CD14-positive monocyte (primary cell): ENCODE results near the gene ZRANB1. TPM values are rescaled to one million over a fixed set of nuclear protein-coding genes. Genes with fewer than 3 reads are reported as not detected.

Experiments used
- DNase-seq, 3 donors: peaks; one replicate each; pipeline ENCODE4 v3.0.0-alpha.2; 2011 to 2022
- H2AFZ ChIP-seq: 2 replicates; pipeline ENCODE4 v1.6.0; 2012; ENCODE audit warnings: mild to moderate bottlenecking, low read depth, low read length, inconsistent platforms; ENCODE audit not compliant: insufficient read depth, poor library complexity, severe bottlenecking
- H3K27ac ChIP-seq, 2 donors: 1 replicate in 1 of 2; 2 replicates in 1 of 2; pipeline ENCODE4 v1.5.1; 2012 to 2013; ENCODE audit warnings: low read length in 2 of 2, control low read depth in 1 of 2, inconsistent platforms in 1 of 2, low read depth in 1 of 2, mild to moderate bottlenecking in 1 of 2
- H3K27me3 ChIP-seq, 2 donors: one replicate each; pipeline versions ENCODE4 v1.6.0 to v1.6.1; 2011 to 2013; ENCODE audit warnings: low read length in 2 of 2; ENCODE audit not compliant: control insufficient read depth in 2 of 2, insufficient read depth in 2 of 2
- H3K36me3 ChIP-seq, 2 donors: replicated peaks in 1 of 2; 1 replicate in 1 of 2; 2 replicates in 1 of 2; pipeline versions ENCODE4 v1.5.1 to v1.6.1; 2012 to 2013; ENCODE audit warnings: low read length in 2 of 2, control low read depth in 1 of 2, inconsistent platforms in 1 of 2, mild to moderate bottlenecking in 1 of 2; ENCODE audit not compliant: insufficient read depth in 2 of 2, control insufficient read depth in 1 of 2
- H3K4me1 ChIP-seq, 2 donors: 1 replicate in 1 of 2; 2 replicates in 1 of 2; pipeline versions ENCODE4 v1.5.1 to v1.6.1; 2012 to 2013; ENCODE audit warnings: low read length in 2 of 2, control low read depth in 1 of 2, inconsistent platforms in 1 of 2, mild to moderate bottlenecking in 1 of 2, moderate library complexity in 1 of 2; ENCODE audit not compliant: insufficient read depth in 2 of 2, control insufficient read depth in 1 of 2
- H3K4me2 ChIP-seq: replicated peaks from 2 replicates; pipeline ENCODE3; 2012; ENCODE audit warnings: low read length, moderate library complexity, mild to moderate bottlenecking; ENCODE audit not compliant: poor library complexity, severe bottlenecking; ENCODE audit errors: extremely low read depth
- H3K4me3 ChIP-seq, 3 experiments: fragments of 200-600 bp in 1 of 3; sonication (generic) in 1 of 3; replicated peaks in 1 of 3; 1 replicate in 2 of 3; 2 replicates in 1 of 3; pipeline ENCODE4 v1.5.1; 2011 to 2013; ENCODE audit warnings: low read length in 3 of 3, mild to moderate bottlenecking in 3 of 3, control low read depth in 2 of 3, low read depth in 2 of 3, inconsistent platforms in 1 of 3, moderate library complexity in 1 of 3
- H3K79me2 ChIP-seq: 2 replicates; pipeline ENCODE4 v1.6.0; 2012; ENCODE audit warnings: mild to moderate bottlenecking, control low read depth, inconsistent platforms, low read length, moderate library complexity; ENCODE audit not compliant: insufficient read depth
- H3K9ac ChIP-seq: 2 replicates; pipeline ENCODE4 v1.6.0; 2017; ENCODE audit warnings: low read length, mild to moderate bottlenecking; ENCODE audit not compliant: insufficient read depth, poor library complexity, severe bottlenecking
- H3K9me3 ChIP-seq, 2 donors: replicated peaks in 1 of 2; 1 replicate in 1 of 2; 2 replicates in 1 of 2; pipeline versions ENCODE4 v1.5.1 to v1.6.1; 2012 to 2013; ENCODE audit warnings: low read length in 2 of 2, control low read depth in 1 of 2; ENCODE audit not compliant: control insufficient read depth in 1 of 2, insufficient read depth in 1 of 2
- H4K20me1 ChIP-seq: 2 replicates; pipeline ENCODE4 v1.6.0; 2012; ENCODE audit warnings: mild to moderate bottlenecking, low read length, control low read depth, moderate library complexity; ENCODE audit not compliant: insufficient read depth
- H3K27ac Mint-ChIP-seq, 7 donors: one replicate each; pipeline ENCODE4 v1.8.0; 2020; ENCODE audit warnings: mild to moderate bottlenecking in 7 of 7, mixed read lengths in 7 of 7, moderate library complexity in 6 of 7, inconsistent platforms in 2 of 7
- H3K27me3 Mint-ChIP-seq, 3 donors: one replicate each; pipeline ENCODE4 v1.8.0; 2021 to 2022; ENCODE audit warnings: low read depth in 3 of 3, mild to moderate bottlenecking in 3 of 3, mixed read lengths in 3 of 3, moderate library complexity in 3 of 3, inconsistent platforms in 1 of 3
- H3K36me3 Mint-ChIP-seq, 2 donors: one replicate each; pipeline ENCODE4 v1.8.0; 2020; ENCODE audit warnings: mixed read lengths in 2 of 2, inconsistent platforms in 1 of 2, mild to moderate bottlenecking in 1 of 2
- H3K4me1 Mint-ChIP-seq: one replicate; pipeline ENCODE4 v1.8.0; 2020; ENCODE audit warnings: mild to moderate bottlenecking, mixed read lengths
- H3K4me3 Mint-ChIP-seq, 2 donors: one replicate each; pipeline ENCODE4 v1.8.0; 2020; ENCODE audit warnings: mild to moderate bottlenecking in 2 of 2, mixed read lengths in 2 of 2, moderate library complexity in 1 of 2
- H3K9me3 Mint-ChIP-seq, 7 donors: one replicate each; pipeline ENCODE4 v1.8.0; 2020 to 2022; ENCODE audit warnings: mixed read lengths in 7 of 7, mild to moderate bottlenecking in 6 of 7, moderate library complexity in 6 of 7, inconsistent platforms in 2 of 7
- CTCF ChIP-seq: fragments of 200-600 bp; IDR thresholded peaks from one replicate; pipeline ENCODE4 v1.8.0; 2022; ENCODE audit warnings: antibody characterized with exemption, mild to moderate bottlenecking
- WGBS: methylation state at CpG from one replicate; pipeline ENCODE4 v1.1.5; 2013; ENCODE audit warnings: missing lambda C conversion rate; ENCODE audit not compliant: insufficient coverage; 5-methylcytosine and 5-hydroxymethylcytosine counted together
- intact Hi-C, 2 donors: fragments of 100-400 bp; cut with micrococcal nuclease; formaldehyde crosslinking; loops; one replicate each; pipeline versions ENCODE4 v1.15.0 to v1.15.1; 2023
- polyA plus RNA-seq, 3 donors: library from polyadenylated mRNA; depleted of rRNA in 1 of 3; unstranded in 2 of 3; stranded (reverse) in 1 of 3; fragments of 300-500 nt in 2 of 3; fragments of >200 nt in 1 of 3; fragmentation: Illumina TruSeq in 2 of 3; gene quantifications; 1 replicate in 2 of 3; 2 replicates in 1 of 3; pipeline ENCODE4 v1.2.3, GENCODE V29; 2012 to 2021

Gene ZRANB1
- polyA plus RNA-seq, 3 donors: 2.7 to 5.6 (median 3.1) TPM

DNA sequence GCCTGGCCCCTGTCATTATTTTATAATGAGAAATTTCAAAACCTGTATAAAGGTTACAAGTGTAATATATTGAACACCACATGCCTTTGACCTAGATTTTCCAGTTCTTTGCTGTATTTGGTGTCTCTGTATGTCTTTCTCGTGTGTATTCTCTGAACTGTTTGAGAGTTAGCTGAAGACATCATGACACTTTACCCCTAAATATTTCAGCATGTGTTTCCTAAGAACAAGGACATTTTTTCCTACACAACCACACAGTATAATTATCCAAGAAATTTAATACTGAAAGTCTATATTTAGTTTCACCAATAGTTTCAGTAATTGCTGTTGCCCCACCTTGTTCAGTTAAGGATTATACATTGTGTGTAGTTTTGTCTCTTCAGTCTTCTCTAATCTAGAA, 14.8 kb downstream of the ZRANB1 start:
- H3K27ac Mint-ChIP-seq: peak overlapping the region in 6 of 7 donors; percentile 24 to 91 (median 74)
- Histone ChIP-seq H3K9me3 (no peaks in the 10 kb centered on the region), H3K4me1 (peaks cover 18 to 24% of the 10 kb centered on the region in 2 donors), H3K36me3 (no peaks in the 10 kb centered on the region), H2AFZ (no peak overlapping the region), H3K79me2 (peaks cover 74% of the 10 kb centered on the region), H4K20me1 (peaks cover 83% of the 10 kb centered on the region), H3K27ac (peak overlapping the region in 1 of 2 donors; percentile 71), H3K4me3 (no peak overlapping the region), H3K9ac (no peak overlapping the region), H3K4me2 (peak overlapping the region; percentile 62), H3K27me3 (no peaks in the 10 kb centered on the region)
- peaks cover 33% of the 10 kb centered on the region for H3K4me1 Mint-ChIP-seq
- H3K27me3 Mint-ChIP-seq: peaks cover 0 to 1% (median 0%) of the 10 kb centered on the region in 3 donors
- H3K36me3 Mint-ChIP-seq: peaks cover 15 to 16% of the 10 kb centered on the region in 2 donors
- H3K9me3 Mint-ChIP-seq: peaks cover 0 to 2% (median 0%) of the 10 kb centered on the region in 7 donors
- no peak overlapping the region for H3K4me3 Mint-ChIP-seq
- no peak for TF ChIP-seq CTCF
- intact Hi-C loops: no loop called here
- no CpG with 5 or more reads among the region's 1 CpG for WGBS
- DNase-seq: no peak

DNA sequence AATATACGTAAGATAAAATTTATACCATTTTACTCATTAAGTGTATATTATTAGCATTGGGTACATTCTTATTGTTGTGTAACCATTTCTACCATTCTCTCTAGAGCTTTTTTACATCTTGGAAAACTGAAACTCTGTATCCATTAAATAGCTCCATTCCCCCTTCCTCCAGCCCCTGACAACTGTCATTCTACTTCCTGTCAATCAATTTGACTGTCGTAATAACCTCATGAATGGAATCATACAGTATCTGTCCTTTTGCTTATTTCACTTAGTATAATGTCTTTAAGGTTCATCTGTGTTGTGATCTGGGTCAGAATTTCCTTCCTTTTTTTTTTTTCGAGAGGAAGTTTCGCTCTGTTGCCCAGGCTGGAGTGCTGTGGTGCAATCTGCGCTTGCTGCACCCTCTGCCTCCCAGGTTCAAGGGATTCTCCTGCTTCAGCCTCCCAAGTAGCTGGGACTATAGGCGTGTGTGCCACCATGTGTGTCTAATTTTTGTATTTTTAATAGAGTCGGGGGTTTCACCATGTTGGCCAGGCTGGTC, 15.6 kb downstream of the ZRANB1 start:
- H3K36me3 Mint-ChIP-seq: peaks cover 15 to 16% of the 10 kb centered on the region in 2 donors
- H3K27ac Mint-ChIP-seq: peak overlapping the region; percentile 66 to 91 (median 78)
- Histone ChIP-seq H2AFZ (peak overlapping the region; percentile 17), H3K27me3 (no peaks in the 10 kb centered on the region), H3K4me1 (peaks cover 18 to 24% of the 10 kb centered on the region in 2 donors), H3K36me3 (no peaks in the 10 kb centered on the region), H3K79me2 (peaks cover 75% of the 10 kb centered on the region), H3K9me3 (no peaks in the 10 kb centered on the region), H3K4me2 (peak overlapping the region; percentile 62), H3K27ac (peak overlapping the region in 1 of 2 donors; percentile 71), H4K20me1 (peaks cover 82% of the 10 kb centered on the region), H3K4me3 (peak overlapping the region in 1 of 3 experiments; percentile 54), H3K9ac (no peak overlapping the region)
- intact Hi-C loops: no loop called here
- no peaks in the 10 kb centered on the region for H3K27me3 Mint-ChIP-seq
- peaks cover 33% of the 10 kb centered on the region for H3K4me1 Mint-ChIP-seq
- H3K4me3 Mint-ChIP-seq: peak overlapping the region; percentile 31 to 78
- H3K9me3 Mint-ChIP-seq: peaks cover 0 to 2% (median 0%) of the 10 kb centered on the region in 7 donors
- TF ChIP-seq CTCF: no peak
- DNase-seq: peak; percentile 34 to 56 (median 49)
- WGBS: no CpG with 5 or more reads among the region's 7 CpGs
